ENCODE results near the gene COL7A1.
A peak's percentile ranks its signal among the peaks of the same experiment; 100 is the strongest.

The COL7A1 gene

GRCh38 chr3:48635222-48636021 lies 40.3 kb upstream of the COL7A1 start, which contains the start of gene SLC26A6:
SLC26A6 (minus strand) TSS chr3:48635461; CDS start chr3:48635393, 68 bp downstream.
- peak; percentile 69 for TF ChIP-seq CTCF (conservative IDR thresholded peaks at IDR 0.05)
- H3K27ac ChIP-seq, result peak within 1 kb of the TSS; percentile 88

GRCh38 chr3:48634661-48635221 lies 39.6 kb upstream of the COL7A1 start:
- peak overlapping the region; percentile 88 for H3K27ac ChIP-seq
- TF ChIP-seq CTCF (conservative IDR thresholded peaks at IDR 0.05), result no peak

- no peak for TF ChIP-seq CTCF (conservative IDR thresholded peaks at IDR 0.05)
- H3K27ac ChIP-seq, result peak overlapping the region; percentile 88
Measured at GRCh38 chr3:48633743-48634142, 38.6 kb upstream of the COL7A1 start.

GRCh38 chr3:48633256-48633655 lies 38.1 kb upstream of the COL7A1 start:
- H3K27ac ChIP-seq, result peak overlapping the region; percentile 88; the same call in 1 of the 2 replicates
- TF ChIP-seq CTCF (conservative IDR thresholded peaks at IDR 0.05), result no peak

- TF ChIP-seq CTCF (conservative IDR thresholded peaks at IDR 0.05), result no peak
- H3K27ac ChIP-seq, result no peak overlapping the region
Measured at GRCh38 chr3:48631516-48632448, 36.7 kb upstream of the COL7A1 start.

GRCh38 chr3:48630833-48631232 lies 35.7 kb upstream of the COL7A1 start:
- TF ChIP-seq CTCF (conservative IDR thresholded peaks at IDR 0.05), result no peak

GRCh38 chr3:48630407-48630806 lies 35.3 kb upstream of the COL7A1 start:
- H3K27ac ChIP-seq, result no peak overlapping the region
- TF ChIP-seq CTCF (conservative IDR thresholded peaks at IDR 0.05), result no peak

More at GRCh38 chr3:48630833-48631232, 35.7 kb upstream of the COL7A1 start:
- H3K27ac ChIP-seq, result no peak overlapping the region
